ENCODE data around the gene HOXD3.

The HOXD3 gene

GRCh38 chr2:176156807-176157498, at the start of gene HOXD3:
TSS of gene HOXD3 (plus strand) at chr2:176157307. CDS start at chr2:176169115, 11,808 bp downstream.
- DNase-seq (ENCODE audit: low read depth, low spot score) = no peak

- no peak for DNase-seq (ENCODE audit: low read depth, low spot score)
These were observed 49.4 kb upstream of the HOXD3 start for GRCh38 chr2:176107731-176108181.

GRCh38 chr2:176109192-176109901, 47.8 kb upstream of the HOXD3 start:
- DNase-seq (ENCODE audit: low read depth, low spot score) = no peak

DNA sequence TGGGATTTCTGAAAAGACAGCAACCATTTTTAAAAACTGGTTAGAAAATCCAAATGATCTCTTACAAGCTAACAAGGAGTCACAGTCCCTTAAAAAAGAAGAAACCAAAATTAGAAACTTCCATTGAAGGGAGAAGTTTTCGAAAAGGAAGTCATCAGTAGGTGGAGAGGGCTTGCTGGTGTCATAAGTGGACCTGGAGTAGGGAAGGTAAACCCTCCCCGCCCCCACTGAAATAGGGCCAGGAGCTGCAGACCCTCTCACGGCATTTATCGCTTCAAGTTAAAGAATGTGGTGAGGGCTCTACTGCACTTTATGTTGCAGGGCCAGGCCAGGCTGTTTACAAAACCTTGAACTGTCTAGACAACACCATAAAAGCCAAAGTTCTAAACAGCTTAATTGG, 47.2 kb upstream of the HOXD3 start:
- peak; percentile 25 for DNase-seq (ENCODE audit: low read depth, low spot score)

- no peak for DNase-seq (ENCODE audit: low read depth, low spot score)
These were observed 46.4 kb upstream of the HOXD3 start for GRCh38 chr2:176110415-176111308.

GRCh38 chr2:176111309-176111663, 45.8 kb upstream of the HOXD3 start:
- DNase-seq (ENCODE audit: low read depth, low spot score) = peak; percentile 86

DNA sequence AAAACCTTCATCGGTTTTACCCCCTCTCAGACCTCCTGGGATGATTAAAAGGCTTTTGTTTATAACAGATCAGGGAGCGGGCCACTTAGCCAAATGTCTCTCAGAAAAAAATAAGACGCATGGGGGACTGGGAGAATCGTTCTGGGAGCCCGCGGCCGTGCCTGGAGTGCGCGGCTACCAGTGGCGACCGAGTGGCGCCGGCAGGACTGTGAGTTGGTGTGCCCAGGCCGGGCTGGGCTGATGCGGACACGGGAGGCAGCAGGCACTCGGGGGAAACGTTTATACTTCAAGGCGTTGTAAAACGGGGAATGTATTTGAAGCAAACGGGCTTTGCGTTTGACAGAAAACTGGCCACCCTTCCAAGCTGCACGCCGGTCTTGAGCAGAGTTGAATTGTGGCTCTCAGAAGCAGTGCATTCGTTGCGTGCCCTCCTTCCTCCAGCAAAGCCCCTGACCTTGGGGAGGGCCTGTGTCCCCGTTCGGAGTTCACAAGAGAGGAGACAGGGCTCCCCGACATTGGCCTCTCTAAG, 45.2 kb upstream of the HOXD3 start:
- DNase-seq (ENCODE audit: low read depth, low spot score) = peak; percentile 28

GRCh38 chr2:176112375-176113302, 44.5 kb upstream of the HOXD3 start:
- no peak for DNase-seq (ENCODE audit: low read depth, low spot score)

- peak; percentile 39 for DNase-seq (ENCODE audit: low read depth, low spot score)
These were observed 42.8 kb upstream of the HOXD3 start for GRCh38 chr2:176114120-176114929.

DNA sequence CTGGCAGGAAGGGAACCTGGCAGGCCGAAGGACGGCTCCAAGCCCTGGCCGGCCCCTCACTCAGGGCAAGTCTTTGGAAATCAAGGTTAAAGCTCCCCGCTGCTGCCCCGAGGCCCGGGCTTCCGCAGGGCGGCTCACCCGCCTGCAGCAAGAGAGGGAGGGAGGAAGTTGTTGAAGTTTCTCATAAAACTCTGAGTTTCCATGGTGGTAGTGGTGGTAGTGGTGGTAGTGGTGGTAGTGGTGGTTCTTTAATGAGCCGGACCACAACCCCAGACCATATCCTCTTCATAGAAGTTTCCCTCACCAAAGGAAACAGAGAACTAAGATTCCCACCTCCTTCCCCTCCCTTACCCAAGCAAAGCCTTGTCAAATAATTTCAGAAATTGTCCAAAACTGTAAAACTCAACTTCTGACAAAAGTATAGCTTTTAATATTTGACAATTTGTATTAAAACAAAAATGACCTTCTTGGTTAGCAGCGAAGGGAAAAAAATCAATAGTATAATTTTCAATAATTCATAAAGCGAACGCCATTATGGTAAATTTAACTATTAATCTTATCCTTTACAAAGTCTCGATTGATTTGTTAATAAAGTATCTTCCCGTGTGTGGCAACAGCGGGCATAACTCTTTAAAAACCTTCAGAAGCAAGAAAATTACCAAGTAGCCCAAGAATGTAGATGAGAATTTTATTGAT, 42.0 kb upstream of the HOXD3 start:
- no peak for DNase-seq (ENCODE audit: low read depth, low spot score)

- peak; percentile 85 for DNase-seq (ENCODE audit: low read depth, low spot score)
These were observed 41.0 kb upstream of the HOXD3 start, which contains the start of gene HOXD10 for GRCh38 chr2:176115883-176116813. TSS of gene HOXD10 (plus strand) at chr2:176116778. CDS start at chr2:176116834, 56 bp downstream.

DNA sequence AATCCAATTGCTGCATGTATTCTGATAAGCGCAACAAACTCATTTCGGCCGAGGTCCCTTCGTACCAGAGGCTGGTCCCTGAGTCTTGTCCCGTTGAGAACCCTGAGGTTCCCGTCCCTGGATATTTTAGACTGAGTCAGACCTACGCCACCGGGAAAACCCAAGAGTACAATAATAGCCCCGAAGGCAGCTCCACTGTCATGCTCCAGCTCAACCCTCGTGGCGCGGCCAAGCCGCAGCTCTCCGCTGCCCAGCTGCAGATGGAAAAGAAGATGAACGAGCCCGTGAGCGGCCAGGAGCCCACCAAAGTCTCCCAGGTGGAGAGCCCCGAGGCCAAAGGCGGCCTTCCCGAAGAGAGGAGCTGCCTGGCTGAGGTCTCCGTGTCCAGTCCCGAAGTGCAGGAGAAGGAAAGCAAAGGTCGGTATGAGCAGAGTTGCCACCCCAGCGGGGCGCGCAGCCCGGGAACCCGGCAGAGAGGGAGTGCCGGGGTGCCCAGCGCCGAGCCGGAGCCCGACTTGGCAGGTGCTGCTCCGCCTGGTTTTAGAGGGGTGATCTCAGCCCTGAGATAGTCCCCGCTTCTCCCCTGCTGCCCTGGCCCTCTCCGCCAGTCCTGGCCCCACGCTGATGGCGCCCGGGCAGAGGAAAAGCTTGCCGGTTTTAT, 39.8 kb upstream of the HOXD3 start:
- DNase-seq (ENCODE audit: low read depth, low spot score) = no peak

GRCh38 chr2:176117823-176118371, 39.2 kb upstream of the HOXD3 start:
- DNase-seq (ENCODE audit: low read depth, low spot score) = no peak

DNA sequence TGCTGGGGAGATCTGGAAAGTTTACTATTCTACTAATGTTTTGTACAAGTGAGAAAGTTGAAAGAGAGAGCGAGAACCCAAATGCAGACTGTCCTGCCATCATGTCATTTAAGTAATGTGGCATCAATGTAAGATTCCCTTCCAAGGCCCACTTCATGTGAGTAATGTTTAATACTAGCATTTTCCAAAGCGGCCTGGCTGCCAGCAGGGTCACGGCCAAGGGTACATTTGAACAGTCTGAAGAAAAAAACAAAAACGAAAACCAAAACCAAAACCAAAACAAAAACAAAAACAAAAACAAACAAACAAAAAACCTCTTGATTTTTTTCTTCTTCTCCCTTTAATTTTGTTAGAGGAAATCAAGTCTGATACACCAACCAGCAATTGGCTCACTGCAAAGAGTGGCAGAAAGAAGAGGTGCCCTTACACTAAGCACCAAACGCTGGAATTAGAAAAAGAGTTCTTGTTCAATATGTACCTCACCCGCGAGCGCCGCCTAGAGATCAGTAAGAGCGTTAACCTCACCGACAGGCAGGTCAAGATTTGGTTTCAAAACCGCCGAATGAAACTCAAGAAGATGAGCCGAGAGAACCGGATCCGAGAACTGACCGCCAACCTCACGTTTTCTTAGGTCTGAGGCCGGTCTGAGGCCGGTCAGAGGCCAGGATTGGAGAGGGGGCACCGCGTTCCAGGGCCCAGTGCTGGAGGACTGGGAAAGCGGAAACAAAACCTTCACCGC, 38.3 kb upstream of the HOXD3 start:
- no peak for DNase-seq (ENCODE audit: low read depth, low spot score)

GRCh38 chr2:176120364-176121189, 36.5 kb upstream of the HOXD3 start:
- no peak for DNase-seq (ENCODE audit: low read depth, low spot score)
